GM19099 (cell line): ENCODE results near the gene TRPT1.

Experiments
- POLR2A ChIP-seq: IDR thresholded peaks from 3 replicates; pipeline ENCODE4 v1.6.1; 2011; ENCODE audit warnings: low read depth; ENCODE audit not compliant: insufficient read length; ENCODE audit errors: extremely low read depth

The TRPT1 gene, protein sequence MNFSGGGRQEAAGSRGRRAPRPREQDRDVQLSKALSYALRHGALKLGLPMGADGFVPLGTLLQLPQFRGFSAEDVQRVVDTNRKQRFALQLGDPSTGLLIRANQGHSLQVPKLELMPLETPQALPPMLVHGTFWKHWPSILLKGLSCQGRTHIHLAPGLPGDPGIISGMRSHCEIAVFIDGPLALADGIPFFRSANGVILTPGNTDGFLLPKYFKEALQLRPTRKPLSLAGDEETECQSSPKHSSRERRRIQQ

DNA sequence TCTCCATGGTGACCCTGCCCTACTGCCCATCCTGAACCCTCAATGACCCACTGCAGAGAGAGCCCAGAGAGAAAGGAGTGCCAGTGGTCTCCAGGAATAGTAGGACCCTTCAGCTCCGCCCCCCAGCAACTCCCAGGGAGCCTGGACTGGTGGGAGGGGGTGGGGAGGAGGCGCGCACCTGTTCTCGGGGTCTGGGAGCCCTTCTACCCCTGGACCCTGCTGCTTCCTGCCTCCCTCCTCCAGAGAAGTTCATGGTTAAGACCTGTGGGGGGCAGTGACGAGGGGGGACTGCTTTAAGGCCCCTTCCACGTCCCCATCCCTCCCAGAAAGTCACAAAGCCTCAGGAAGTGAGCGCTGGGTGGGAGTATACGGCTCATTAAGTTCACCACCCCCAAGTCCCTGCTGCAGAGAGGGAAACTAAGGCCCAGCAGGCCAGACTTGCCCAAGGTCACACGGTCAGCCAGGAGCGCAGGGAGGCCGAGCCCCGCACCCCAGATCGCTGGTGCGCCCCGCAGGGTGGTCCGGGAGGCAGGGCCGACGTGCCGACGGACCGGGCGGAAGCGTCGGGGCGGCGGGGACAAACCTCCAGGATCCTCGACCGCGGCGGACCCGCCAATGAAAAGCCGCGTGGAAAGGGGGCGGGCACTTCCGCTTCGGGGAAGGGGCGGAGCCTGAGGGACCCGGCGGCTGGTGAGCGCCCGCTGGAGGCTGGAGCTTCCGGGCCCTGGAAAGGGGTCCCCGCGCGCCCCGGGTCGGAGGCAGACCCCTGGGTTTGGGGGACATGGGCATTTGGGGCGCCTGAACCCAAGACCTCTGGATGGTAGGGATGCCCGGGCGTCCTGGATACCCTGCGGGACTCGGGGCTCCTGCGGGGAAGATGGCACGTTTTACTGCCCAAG, at the start of gene TRPT1, which contains the start of gene NUDT22:
TRPT1 (minus strand) TSS at position 579 of the 899 bp plus-strand sequence; CDS start at position 253, 326 bp downstream.
NUDT22 (plus strand) TSS at position 667 of the 899 bp plus-strand sequence. CDS start 379 bp downstream, outside the sequence.
- TF ChIP-seq POLR2A = peak; percentile 74

- TF ChIP-seq POLR2A = no peak
These were observed 49.2 kb upstream of the TRPT1 start for GRCh38 chr11:64275031-64275800.

GRCh38 chr11:64269540-64270220, 43.7 kb upstream of the TRPT1 start:
- peak; percentile 63 for TF ChIP-seq POLR2A

DNA sequence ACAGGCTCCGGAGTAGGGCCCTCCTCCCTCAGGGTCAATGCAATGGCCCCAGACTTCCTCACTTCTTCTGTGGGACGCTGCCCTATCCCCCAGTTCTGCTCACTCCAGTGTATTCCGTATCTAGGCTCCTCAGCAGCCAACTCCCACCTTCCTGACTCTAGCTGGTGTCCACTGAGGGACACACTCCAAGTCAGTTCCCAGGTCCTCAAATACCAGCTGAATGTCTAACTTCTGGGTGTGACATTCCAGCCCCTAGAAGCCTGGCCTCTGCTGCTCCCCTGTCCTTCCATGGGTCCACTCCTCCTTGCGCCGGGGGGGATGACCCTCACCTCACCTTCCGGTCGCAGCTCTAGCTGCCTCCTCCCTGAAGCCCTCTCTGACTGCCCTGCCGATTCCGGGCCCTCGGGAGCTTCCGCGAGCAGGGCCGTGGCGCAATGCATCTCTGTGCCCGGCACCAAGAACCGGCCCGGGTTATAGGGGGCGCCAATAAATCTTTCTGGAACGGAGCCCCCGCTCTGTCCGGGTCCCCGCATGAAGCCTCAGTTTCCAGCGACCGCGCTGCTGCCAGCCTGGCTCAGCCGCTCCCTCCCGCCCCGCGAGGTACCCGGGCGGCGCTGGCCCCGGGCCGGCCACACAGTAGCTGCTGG, 43.0 kb upstream of the TRPT1 start:
- no peak for TF ChIP-seq POLR2A

DNA sequence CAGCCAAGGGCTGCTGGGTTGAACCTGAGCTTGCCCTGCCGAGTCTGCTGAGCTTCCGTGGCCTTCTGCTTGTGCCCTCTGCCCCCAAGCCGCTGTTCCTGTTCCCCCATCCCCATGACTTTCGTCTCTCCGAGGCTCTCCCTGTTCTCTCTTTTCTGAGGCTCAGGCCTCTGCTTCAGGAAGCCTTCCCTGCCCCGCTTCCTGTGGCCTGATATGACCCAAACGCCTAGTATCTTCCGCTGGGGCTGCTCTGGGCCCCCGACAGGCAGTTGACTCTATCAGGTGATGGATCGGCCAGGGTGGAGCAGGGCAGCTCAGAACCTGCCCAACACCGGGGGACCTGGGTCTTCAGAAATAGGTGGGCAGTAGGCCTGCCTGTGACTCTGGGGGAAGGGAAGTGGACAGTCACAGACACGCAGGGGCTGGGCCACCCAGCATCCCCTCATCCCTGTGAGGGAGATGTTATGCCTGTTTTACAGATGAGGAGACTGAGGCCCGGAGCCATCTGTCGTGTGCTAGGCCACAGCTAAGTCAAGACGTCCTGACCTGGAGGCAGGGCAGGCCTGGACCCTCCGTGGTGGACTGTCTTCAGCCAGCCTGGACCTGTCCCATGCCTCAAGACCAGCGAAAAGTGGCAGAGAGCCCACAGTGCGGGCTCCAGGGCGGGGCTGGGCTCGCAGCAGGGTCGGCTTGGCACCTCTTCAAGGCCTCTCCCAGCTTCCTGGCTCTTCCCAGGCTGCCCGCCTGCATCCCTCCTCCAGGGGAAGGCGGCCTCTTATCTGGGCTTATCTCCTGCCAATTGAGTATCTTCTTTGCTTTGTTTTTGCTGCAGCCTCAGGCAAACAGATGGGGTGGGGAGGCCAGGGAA, 42.3 kb upstream of the TRPT1 start:
- no peak for TF ChIP-seq POLR2A

- no peak for TF ChIP-seq POLR2A
These were observed 41.4 kb upstream of the TRPT1 start for GRCh38 chr11:64267207-64267945.

DNA sequence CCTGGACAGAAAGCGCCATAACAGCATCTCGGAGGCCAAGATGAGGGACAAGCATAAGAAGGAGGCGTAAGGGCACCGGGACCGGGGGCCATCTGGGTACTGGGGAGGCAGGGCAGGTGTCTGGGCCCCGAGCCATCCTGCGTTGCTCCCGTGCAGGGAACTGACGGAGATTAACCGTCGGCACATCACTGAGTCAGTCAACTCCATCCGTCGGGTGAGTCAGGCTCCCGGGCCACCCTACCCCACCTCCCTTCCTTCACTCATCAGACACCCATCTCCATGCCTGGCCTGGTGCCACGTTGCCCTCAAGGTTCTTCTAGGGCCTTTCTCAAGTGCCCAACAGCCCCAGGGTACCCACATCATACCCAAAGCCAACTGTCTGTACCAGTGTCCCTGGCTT, 40.4 kb upstream of the TRPT1 start:
- no peak for TF ChIP-seq POLR2A

DNA sequence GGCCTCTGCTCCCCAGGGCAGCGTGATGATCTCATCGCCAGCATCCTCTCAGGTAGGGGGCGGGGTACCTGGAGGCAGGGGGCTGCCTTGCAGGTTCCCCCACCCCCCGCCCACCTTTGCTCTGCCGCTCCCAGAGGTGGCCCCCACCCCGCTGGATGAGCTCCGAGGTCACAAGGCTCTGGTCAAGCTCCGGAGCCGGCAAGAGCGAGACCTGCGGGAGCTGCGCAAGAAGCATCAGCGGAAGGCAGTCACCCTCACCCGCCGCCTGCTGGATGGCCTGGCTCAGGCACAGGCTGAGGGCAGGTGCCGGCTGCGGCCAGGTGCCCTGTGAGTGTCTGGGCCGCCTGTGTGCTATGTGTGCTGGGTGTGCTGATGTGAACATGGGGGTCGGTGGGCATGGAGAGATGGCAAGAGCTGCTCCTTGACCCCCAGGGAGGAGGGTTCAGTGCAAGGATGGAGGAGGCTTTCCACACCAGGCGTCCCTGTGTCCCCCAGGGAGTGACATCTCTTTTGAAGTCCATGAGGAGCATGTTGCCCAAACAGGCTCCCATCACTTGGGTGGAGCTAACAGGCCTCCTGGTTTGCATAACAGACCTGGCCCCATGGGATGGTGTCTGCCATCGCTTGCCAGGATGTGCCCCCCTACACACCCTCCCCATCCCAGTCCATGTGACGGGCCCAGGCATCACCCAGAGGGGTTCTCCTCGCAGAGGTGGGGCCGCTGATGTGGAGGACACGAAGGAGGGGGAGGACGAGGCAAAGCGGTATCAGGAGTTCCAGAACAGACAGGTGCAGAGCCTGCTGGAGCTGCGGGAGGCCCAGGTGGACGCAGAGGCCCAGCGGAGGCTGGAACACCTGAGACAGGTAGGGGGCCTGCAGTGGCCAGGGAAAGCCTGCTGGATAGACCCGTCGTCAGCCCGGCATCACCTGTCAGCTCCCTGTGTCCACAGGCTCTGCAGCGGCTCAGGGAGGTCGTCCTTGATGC, 39.5 kb upstream of the TRPT1 start:
- TF ChIP-seq POLR2A = no peak

DNA sequence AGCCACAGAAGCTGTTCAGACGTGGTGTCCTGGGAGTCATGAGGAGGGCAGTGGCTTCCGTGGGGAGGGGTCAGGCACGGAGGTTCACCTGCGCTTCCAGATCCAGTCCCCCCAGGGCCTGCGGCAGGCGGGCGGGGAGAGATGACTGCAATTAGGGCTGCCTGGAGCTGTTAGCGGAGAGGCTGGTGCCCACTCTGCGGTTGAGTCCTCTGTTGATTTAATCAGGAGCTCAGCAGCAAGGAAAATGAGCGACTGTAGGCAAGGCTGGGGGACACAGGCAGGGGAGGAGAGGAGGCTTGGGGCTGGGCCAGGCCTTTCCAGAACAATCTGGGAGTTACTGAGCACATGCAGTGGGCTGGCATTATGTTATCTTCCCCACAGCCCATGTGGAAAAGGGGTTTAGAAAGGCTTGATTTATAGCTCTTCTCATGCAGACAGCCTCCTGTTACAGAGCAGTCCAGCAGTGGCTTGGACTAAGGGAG, 38.4 kb upstream of the TRPT1 start:
- TF ChIP-seq POLR2A = no peak

- TF ChIP-seq POLR2A = no peak
These were observed 37.9 kb upstream of the TRPT1 start for GRCh38 chr11:64263947-64264317.
